WTC11 (cell line): ENCODE measurements around the gene ZCCHC13. TPM values are rescaled to one million over a fixed set of nuclear protein-coding genes. Genes with fewer than 3 reads are reported as not detected.

Experiments used
- ATAC-seq: fragments of 200-7000 bp; cut with Tn5 transposase; 2 replicates; pipeline ENCODE4 v1.10.0; 2021; ENCODE audit warnings: mild to moderate bottlenecking, moderate library complexity
- CTCF ChIA-PET: fragments of 300-600 bp; sonication (Branson Sonifier 250); formaldehyde crosslinking; loops from one replicate; lab custom pipeline; 2021; ENCODE audit warnings: antibody characterized with exemption; lab: Charles Lee
- POLR2A ChIA-PET: fragments of 350-600 bp; sonication (Branson Sonifier 250); formaldehyde crosslinking; loops from one replicate; lab custom pipeline; 2021; ENCODE audit warnings: antibody characterized with exemption; lab: Charles Lee
- DNase-seq: peaks from one replicate; pipeline ENCODE4 v3.0.0; 2021; ENCODE audit warnings: low spot score
- H3K27ac Mint-ChIP-seq: 2 replicates; pipeline ENCODE4 v1.8.0; 2021; ENCODE audit warnings: mixed read lengths
- H3K27me3 Mint-ChIP-seq: 2 replicates; pipeline ENCODE4 v1.8.0; 2021; ENCODE audit warnings: low read depth, mild to moderate bottlenecking, moderate library complexity, mixed read lengths
- H3K36me3 Mint-ChIP-seq: 2 replicates; pipeline ENCODE4 v1.8.0; 2021; ENCODE audit warnings: mixed read lengths
- H3K4me1 Mint-ChIP-seq: 2 replicates; pipeline ENCODE4 v1.8.0; 2022; ENCODE audit warnings: mixed read lengths
- H3K4me3 Mint-ChIP-seq: 2 replicates; pipeline ENCODE4 v1.8.0; 2021; ENCODE audit warnings: mild to moderate bottlenecking, moderate library complexity, mixed read lengths
- H3K9me3 Mint-ChIP-seq: 2 replicates; pipeline ENCODE4 v1.8.0; 2021; ENCODE audit warnings: mixed read lengths
- ATF1 ChIP-seq: sonication (generic); formaldehyde crosslinking; IDR thresholded peaks from 2 replicates; pipeline ENCODE4 v1.8.1; 2023; ENCODE audit warnings: mild to moderate bottlenecking, moderate library complexity, missing genetic modification reagents
- ELF4 ChIP-seq: sonication (generic); formaldehyde crosslinking; IDR thresholded peaks from 2 replicates; pipeline ENCODE4 v1.8.1; 2022; ENCODE audit warnings: low read depth, mild to moderate bottlenecking, moderate library complexity, missing genetic modification reagents
- ERG ChIP-seq: fragments of 250-450 bp; sonication (Bioruptor Pico); IDR thresholded peaks from 2 replicates; pipeline ENCODE4 v1.8.0; 2021; ENCODE audit warnings: mild to moderate bottlenecking
- ESRRA ChIP-seq: sonication (generic); formaldehyde crosslinking; IDR thresholded peaks from 2 replicates; pipeline ENCODE4 v1.8.1; 2022; ENCODE audit warnings: mild to moderate bottlenecking, missing genetic modification reagents, borderline replicate concordance
- GTF2I ChIP-seq: fragments of 250-450 bp; sonication (Bioruptor Pico); conservative IDR thresholded peaks from 2 replicates; pipeline ENCODE4 v1.4.0; 2021; ENCODE audit warnings: mild to moderate bottlenecking
- HMGA2 ChIP-seq: fragments of 250-450 bp; sonication (Bioruptor Pico); IDR thresholded peaks from 2 replicates; pipeline ENCODE4 v1.4.0; 2021; ENCODE audit warnings: mild to moderate bottlenecking, moderate library complexity
- PREB ChIP-seq: sonication (generic); formaldehyde crosslinking; IDR thresholded peaks from 2 replicates; pipeline ENCODE4 v1.8.1; 2022; ENCODE audit warnings: mild to moderate bottlenecking, missing genetic modification reagents, moderate library complexity, borderline replicate concordance
- RORB ChIP-seq: fragments of 250-450 bp; sonication (Bioruptor Pico); IDR thresholded peaks from 2 replicates; pipeline ENCODE4 v1.9.0; 2021; ENCODE audit warnings: mild to moderate bottlenecking
- SMAD3 ChIP-seq: sonication (generic); formaldehyde crosslinking; IDR thresholded peaks from 2 replicates; pipeline ENCODE4 v1.8.0; 2022; ENCODE audit warnings: missing genetic modification reagents, mild to moderate bottlenecking, borderline replicate concordance
- TEAD4 ChIP-seq: sonication (generic); formaldehyde crosslinking; IDR thresholded peaks from 2 replicates; pipeline ENCODE4 v1.8.0; 2022; ENCODE audit warnings: mild to moderate bottlenecking, missing genetic modification reagents
- ZBTB21 ChIP-seq: sonication (generic); formaldehyde crosslinking; IDR thresholded peaks from 2 replicates; pipeline ENCODE4 v1.8.1; 2023; ENCODE audit warnings: mild to moderate bottlenecking, missing genetic modification reagents, borderline replicate concordance
- ZNF232 ChIP-seq: sonication (generic); formaldehyde crosslinking; IDR thresholded peaks from 2 replicates; pipeline ENCODE4 v1.8.0; 2022; ENCODE audit warnings: mild to moderate bottlenecking, missing genetic modification reagents
- ZNF396 ChIP-seq: fragments of 250-450 bp; sonication (Bioruptor Pico); IDR thresholded peaks from 2 replicates; pipeline ENCODE4 v1.8.0; 2021; ENCODE audit warnings: mild to moderate bottlenecking, moderate library complexity, borderline replicate concordance
- ZNF532 ChIP-seq: fragments of 250-450 bp; sonication (Bioruptor Pico); IDR thresholded peaks from 2 replicates; pipeline ENCODE4 v1.9.0; 2021; ENCODE audit warnings: mild to moderate bottlenecking, borderline replicate concordance
- total RNA-seq: library from RNA; stranded (reverse); gene quantifications from 3 replicates; pipeline ENCODE4 v1.2.3, GENCODE V29; 2021
- TF ChIP-seq, protein P1 (sequence below): sonication (generic); formaldehyde crosslinking; IDR thresholded peaks from 2 replicates; pipeline ENCODE4 v1.8.0; 2023; ENCODE audit warnings: missing genetic modification reagents
- TF ChIP-seq, protein P2 (sequence below): fragments of 250-450 bp; sonication (Bioruptor Pico); IDR thresholded peaks from 2 replicates; pipeline ENCODE4 v1.9.0; 2021; ENCODE audit warnings: moderate library complexity, mild to moderate bottlenecking, inconsistent platforms, borderline replicate concordance
- TF ChIP-seq, protein P3 (sequence below): fragments of 250-450 bp; sonication (Bioruptor Pico); conservative IDR thresholded peaks from 2 replicates; pipeline ENCODE4 v1.9.0; 2021; ENCODE audit warnings: mild to moderate bottlenecking

ZCCHC13 gene
- total RNA-seq, 1 experiment from 2014 or later, result not detected

GRCh38 chrX:74277846-74278245, 26.1 kb upstream of the ZCCHC13 start (continued):
- TF ChIP-seq PREB (CRISPR knock-in tag) (no peak), ERG (CRISPR knock-in tag) (no peak), GTF2I (CRISPR knock-in tag) (no peak), ESRRA (CRISPR knock-in tag) (no peak), SMAD3 (CRISPR knock-in tag) (no peak), HMGA2 (CRISPR knock-in tag) (no peak), ELF4 (no peak), ZNF232 (no peak), RORB (no peak)
- TF ChIP-seq, protein P1, sequence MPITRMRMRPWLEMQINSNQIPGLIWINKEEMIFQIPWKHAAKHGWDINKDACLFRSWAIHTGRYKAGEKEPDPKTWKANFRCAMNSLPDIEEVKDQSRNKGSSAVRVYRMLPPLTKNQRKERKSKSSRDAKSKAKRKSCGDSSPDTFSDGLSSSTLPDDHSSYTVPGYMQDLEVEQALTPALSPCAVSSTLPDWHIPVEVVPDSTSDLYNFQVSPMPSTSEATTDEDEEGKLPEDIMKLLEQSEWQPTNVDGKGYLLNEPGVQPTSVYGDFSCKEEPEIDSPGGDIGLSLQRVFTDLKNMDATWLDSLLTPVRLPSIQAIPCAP (CRISPR knock-in tag), result no peak
- TF ChIP-seq, all 79 proteins: peak for 0

GRCh38 chrX:74280759-74281158, 23.2 kb upstream of the ZCCHC13 start:
- H3K4me3 Mint-ChIP-seq, result no peak overlapping the region
- ATAC-seq (no peak; the same call in 1 of the 2 replicates), DNase-seq (no peak)
- no peaks in the 10 kb centered on the region for H3K27me3 Mint-ChIP-seq
- peaks cover 45% of the 10 kb centered on the region for H3K4me1 Mint-ChIP-seq
- TF ChIP-seq TEAD4, result no peak
- TF ChIP-seq, protein P2, sequence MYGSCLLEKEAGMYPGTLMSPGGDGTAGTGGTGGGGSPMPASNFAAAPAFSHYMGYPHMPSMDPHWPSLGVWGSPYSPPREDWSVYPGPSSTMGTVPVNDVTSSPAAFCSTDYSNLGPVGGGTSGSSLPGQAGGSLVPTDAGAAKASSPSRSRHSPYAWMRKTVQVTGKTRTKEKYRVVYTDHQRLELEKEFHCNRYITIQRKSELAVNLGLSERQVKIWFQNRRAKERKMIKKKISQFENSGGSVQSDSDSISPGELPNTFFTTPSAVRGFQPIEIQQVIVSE (CRISPR knock-in tag), result no peak
- no peak for TF ChIP-seq GTF2I (CRISPR knock-in tag)
- H3K36me3 Mint-ChIP-seq, result peaks cover 52% of the 10 kb centered on the region
- POLR2A ChIA-PET, result no interaction called here
- CTCF ChIA-PET, result interaction anchor here (1.6 kb wide), 1 partner anchor 44 kb away, joined by 6 read pairs; no protein-coding TSS in a partner anchor
- H3K9me3 Mint-ChIP-seq, result no peaks in the 10 kb centered on the region
- H3K27ac Mint-ChIP-seq, result peak overlapping the region; percentile 89

DNA sequence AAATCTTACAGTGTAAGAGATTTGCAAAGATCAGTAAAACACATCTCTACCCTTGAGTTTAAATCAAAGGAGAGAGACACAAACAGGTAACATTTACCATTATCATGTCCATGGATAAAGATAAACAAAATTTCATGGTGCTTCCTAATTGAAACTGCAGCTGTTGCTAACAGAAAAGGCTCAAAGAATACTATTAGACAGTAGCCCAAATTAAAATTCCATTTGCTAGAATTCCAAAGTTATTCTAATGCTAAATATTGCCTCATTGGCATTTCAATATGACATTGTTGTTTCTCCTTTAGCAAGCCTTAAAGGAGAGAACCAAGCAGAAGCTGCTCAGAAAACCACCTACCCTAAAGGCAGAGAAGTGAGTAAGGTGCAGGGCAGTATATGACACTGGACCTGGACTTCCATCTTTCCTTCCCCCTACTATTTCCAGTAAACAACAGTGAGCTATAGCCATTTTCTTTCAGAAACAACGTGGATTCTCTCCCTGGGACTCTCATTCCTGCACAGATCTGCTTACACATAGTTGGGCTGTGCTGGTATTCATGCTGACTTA, 19.5 kb upstream of the ZCCHC13 start:
- H3K36me3 Mint-ChIP-seq, result peaks cover 43% of the 10 kb centered on the region
- TF ChIP-seq TEAD4 (no peak), ZBTB21 (CRISPR knock-in tag) (no peak), ZNF532 (CRISPR knock-in tag) (no peak), ZNF396 (no peak), ATF1 (CRISPR knock-in tag) (no peak)
- TF ChIP-seq, protein P3, sequence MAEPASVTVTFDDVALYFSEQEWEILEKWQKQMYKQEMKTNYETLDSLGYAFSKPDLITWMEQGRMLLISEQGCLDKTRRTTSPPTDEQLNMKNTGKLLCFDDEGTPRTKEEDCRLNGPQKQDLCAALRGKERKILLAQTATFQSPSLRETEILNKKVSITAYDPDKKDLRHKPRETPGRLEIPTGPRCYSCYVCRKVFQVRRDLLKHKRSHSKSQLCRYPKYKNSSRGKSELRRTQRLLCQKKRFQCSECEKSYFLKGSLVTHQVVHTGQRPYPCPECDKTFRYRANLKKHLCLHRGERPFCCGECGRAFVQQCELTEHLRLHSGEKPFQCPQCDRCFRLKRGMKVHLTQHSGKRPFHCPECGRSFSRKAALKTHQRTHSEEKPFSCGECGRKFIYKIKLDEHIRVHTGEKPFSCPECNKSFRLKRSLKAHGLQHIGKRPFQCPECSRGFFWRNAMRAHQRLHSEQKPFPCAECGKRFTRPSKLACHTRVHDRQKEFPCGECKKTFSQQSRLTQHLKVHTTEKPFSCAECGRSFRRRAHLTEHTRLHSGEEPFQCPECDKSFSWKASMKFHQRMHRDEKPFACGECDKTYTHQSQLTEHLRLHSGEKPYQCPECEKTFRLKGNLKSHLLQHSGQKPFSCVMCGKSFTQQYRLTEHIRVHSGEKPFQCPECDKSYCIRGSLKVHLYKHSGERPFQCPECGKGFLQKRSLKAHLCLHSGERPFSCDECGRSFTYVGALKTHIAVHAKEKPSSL (CRISPR knock-in tag), result no peak
- peak; percentile 77 for ATAC-seq
- H3K27ac Mint-ChIP-seq, result peak overlapping the region; percentile 97
- ChIA-PET POLR2A (no interaction called here), CTCF (interaction anchor here (0.7 to 1.2 kb wide), 2 partner anchors 41 to 60 kb away, joined by 3 read pairs; no protein-coding TSS in a partner anchor)
- no peaks in the 10 kb centered on the region for H3K27me3 Mint-ChIP-seq
- no peak for DNase-seq
- peak overlapping the region; percentile 63 for H3K4me3 Mint-ChIP-seq
- H3K4me1 Mint-ChIP-seq, result peaks cover 78% of the 10 kb centered on the region
- H3K9me3 Mint-ChIP-seq, result no peaks in the 10 kb centered on the region
